CD4-positive, alpha-beta T cell treated with Interleukin-17A for 1 hour (primary cell): ENCODE data around the gene DGCR8.

Experiments
- DNase-seq: peaks from one replicate; pipeline ENCODE4 v3.0.0-alpha.2; 2020

The DGCR8 gene

GRCh38 chr22:20079745-20080444 lies at the start of gene DGCR8:
Gene DGCR8, plus strand, starts transcription at chr22:20080241. Its CDS starts 5,723 bp downstream, at chr22:20085964.
- peak; percentile 71 for DNase-seq

GRCh38 chr22:20031732-20032406 lies 48.2 kb upstream of the DGCR8 start:
- peak; percentile 68 for DNase-seq

GRCh38 chr22:20032407-20032991 lies 47.5 kb upstream of the DGCR8 start:
- no peak for DNase-seq

- no peak for DNase-seq
Measured at GRCh38 chr22:20033045-20033706, 46.9 kb upstream of the DGCR8 start.

- no peak for DNase-seq
Measured at GRCh38 chr22:20034143-20034542, 45.9 kb upstream of the DGCR8 start.

- no peak for DNase-seq
Measured at GRCh38 chr22:20035375-20036083, 44.5 kb upstream of the DGCR8 start.

- DNase-seq: no peak
Measured at GRCh38 chr22:20036084-20036482, 44.0 kb upstream of the DGCR8 start.

- DNase-seq: no peak
Measured at GRCh38 chr22:20036535-20037392, 43.3 kb upstream of the DGCR8 start.

GRCh38 chr22:20037419-20037818 lies 42.6 kb upstream of the DGCR8 start:
- no peak for DNase-seq

- DNase-seq: no peak
Measured at GRCh38 chr22:20038574-20038973, 41.5 kb upstream of the DGCR8 start.

GRCh38 chr22:20039683-20040325 lies 40.2 kb upstream of the DGCR8 start:
- DNase-seq: no peak

- no peak for DNase-seq
Measured at GRCh38 chr22:20040327-20041200, 39.5 kb upstream of the DGCR8 start.

GRCh38 chr22:20043057-20043996 lies 36.7 kb upstream of the DGCR8 start:
- no peak for DNase-seq

GRCh38 chr22:20043997-20044342 lies 36.1 kb upstream of the DGCR8 start:
- DNase-seq: no peak

- DNase-seq: no peak
Measured at GRCh38 chr22:20044495-20045151, 35.4 kb upstream of the DGCR8 start.

- DNase-seq: no peak
Measured at GRCh38 chr22:20046730-20047129, 33.3 kb upstream of the DGCR8 start.

GRCh38 chr22:20051927-20052308 lies 28.1 kb upstream of the DGCR8 start:
- no peak for DNase-seq

GRCh38 chr22:20052309-20053259 lies 27.5 kb upstream of the DGCR8 start:
- DNase-seq: no peak
